Liver (tissue), 9 donors: ENCODE measurements around the gene CTSC. TPM values are rescaled to one million over a fixed set of nuclear protein-coding genes. Genes with fewer than 3 reads are reported as not detected.

Source experiments
- DNase-seq: peaks from one replicate; pipeline ENCODE4 v3.0.0-alpha.2; 2017; ENCODE audit warnings: low spot score
- H3K27ac ChIP-seq, 2 donors: one replicate each; pipeline ENCODE4 v1.7.0; 2013; ENCODE audit warnings: inconsistent platforms in 2 of 2, low read length in 2 of 2, control low read depth in 1 of 2, low read depth in 1 of 2, mild to moderate bottlenecking in 1 of 2
- H3K27me3 ChIP-seq, 4 donors: one replicate each; pipeline versions ENCODE4 v1.6.1 to v1.7.0; 2013; ENCODE audit warnings: low read length in 3 of 4, inconsistent platforms in 1 of 4, mild to moderate bottlenecking in 1 of 4, moderate library complexity in 1 of 4; ENCODE audit not compliant: control insufficient read depth in 4 of 4, insufficient read depth in 4 of 4
- H3K36me3 ChIP-seq, 4 donors: one replicate each; pipeline versions ENCODE4 v1.6.1 to v1.7.0; 2013; ENCODE audit warnings: low read length in 3 of 4, mild to moderate bottlenecking in 3 of 4, low read depth in 1 of 4, moderate library complexity in 1 of 4; ENCODE audit not compliant: control insufficient read depth in 4 of 4, insufficient read depth in 3 of 4
- H3K4me1 ChIP-seq, 4 donors: one replicate each; pipeline versions ENCODE4 v1.6.1 to v1.7.0; 2013; ENCODE audit warnings: low read length in 3 of 4, mild to moderate bottlenecking in 3 of 4, moderate library complexity in 1 of 4; ENCODE audit not compliant: control insufficient read depth in 4 of 4, insufficient read depth in 4 of 4
- H3K4me3 ChIP-seq, 3 donors: one replicate each; pipeline versions ENCODE4 v1.6.1 to v1.7.0; 2013; ENCODE audit warnings: low read length in 3 of 3, control low read depth in 1 of 3, low read depth in 1 of 3, mild to moderate bottlenecking in 1 of 3
- H3K9ac ChIP-seq, 2 donors: one replicate each; pipeline ENCODE4 v1.7.0; 2013; ENCODE audit warnings: low read length in 2 of 2, mild to moderate bottlenecking in 2 of 2, moderate library complexity in 2 of 2, control low read depth in 1 of 2, low read depth in 1 of 2
- H3K9me3 ChIP-seq, 4 donors: one replicate each; pipeline versions ENCODE4 v1.6.1 to v1.7.0; 2013; ENCODE audit warnings: low read length in 3 of 4; ENCODE audit not compliant: control insufficient read depth in 4 of 4
- ATF3 ChIP-seq: IDR thresholded peaks from 2 replicates; pipeline ENCODE4 v1.6.1; 2016; ENCODE audit warnings: antibody characterized with exemption
- CTCF ChIP-seq: fragments of 150-350 bp; IDR thresholded peaks from 2 replicates; pipeline ENCODE4 v1.5.1; 2017; ENCODE audit warnings: improper control_type of control experiment, low read depth, low read length; ENCODE audit not compliant: missing input control
- EGR1 ChIP-seq, 2 donors: IDR thresholded peaks; 2 replicates each; pipeline ENCODE4 v1.6.1; 2016 to 2018; ENCODE audit warnings: antibody characterized with exemption in 2 of 2, low read depth in 2 of 2
- FOXA1 ChIP-seq: IDR thresholded peaks from 2 replicates; pipeline ENCODE4 v1.6.1; 2016; ENCODE audit warnings: antibody characterized with exemption
- FOXA2 ChIP-seq: IDR thresholded peaks from 2 replicates; pipeline ENCODE4 v1.6.1; 2016; ENCODE audit warnings: antibody characterized with exemption
- GABPA ChIP-seq, 2 donors: IDR thresholded peaks in 1 of 2; conservative IDR thresholded peaks in 1 of 2; 2 replicates each; pipeline ENCODE4 v1.6.1; 2016; ENCODE audit warnings: antibody characterized with exemption in 2 of 2, mild to moderate bottlenecking in 1 of 2, moderate library complexity in 1 of 2
- HNF4A ChIP-seq, 2 donors: conservative IDR thresholded peaks; 2 replicates each; pipeline ENCODE4 v1.6.1; 2016; ENCODE audit warnings: antibody characterized with exemption in 2 of 2, mild to moderate bottlenecking in 2 of 2
- JUND ChIP-seq, 2 donors: IDR thresholded peaks; 2 replicates each; pipeline ENCODE4 v1.6.1; 2016; ENCODE audit warnings: antibody characterized with exemption in 2 of 2
- RAD21 ChIP-seq, 2 donors: IDR thresholded peaks; 2 replicates each; pipeline ENCODE4 v1.6.1; 2016; ENCODE audit warnings: antibody characterized with exemption in 2 of 2, mild to moderate bottlenecking in 2 of 2
- RXRA ChIP-seq, 2 donors: IDR thresholded peaks; 2 replicates each; pipeline ENCODE4 v1.6.1; 2017 to 2018; ENCODE audit warnings: antibody characterized with exemption in 2 of 2, mild to moderate bottlenecking in 1 of 2
- SP1 ChIP-seq: IDR thresholded peaks from 2 replicates; pipeline ENCODE4 v1.6.1; 2018; ENCODE audit warnings: antibody characterized with exemption, mild to moderate bottlenecking
- WGBS: extraction: QIAGEN DNeasy Blood & Tissue Kit; methylation state at CpG from one replicate; pipeline ENCODE4 v1.1.7; 2013; 5-methylcytosine and 5-hydroxymethylcytosine counted together
- polyA plus RNA-seq, 2 donors: library from polyadenylated mRNA; stranded (reverse) in 1 of 2; unstranded in 1 of 2; fragments of 200-250 nt in 1 of 2; fragments of >200 nt in 1 of 2; fragmentation: Nextera tagmentation in 1 of 2; extraction: Ambion mirVana in 1 of 2; gene quantifications; one replicate each; pipeline versions ENCODE4 v1.2.1 to v1.2.3, GENCODE V29; 2013 to 2015
- total RNA-seq, 2 donors: library from RNA; depleted of rRNA; stranded (reverse); fragments of >200 nt; gene quantifications; one replicate each; pipeline ENCODE4 v1.2.3, GENCODE V29; 2014
- TF ChIP-seq, protein P1 (sequence below): IDR thresholded peaks from 2 replicates; pipeline ENCODE4 v1.6.1; 2016; ENCODE audit warnings: antibody characterized with exemption, mild to moderate bottlenecking
- TF ChIP-seq, protein P2 (sequence below): IDR thresholded peaks from 2 replicates; pipeline ENCODE4 v1.6.1; 2016; ENCODE audit warnings: antibody characterized with exemption
- donor health status: healthy.
- donor health status: healthy.
- donor health status: healthy.
- donor health status: healthy.
- donor health status: healthy.

The CTSC gene
- total and polyA plus RNA-seq, 4 donors: 22.4 to 68.7 (median 31.3) TPM

GRCh38 chr11:88310246-88310645 lies 27.3 kb downstream of the CTSC start:
- TF ChIP-seq CTCF (no peak), FOXA1 (no peak), RXRA (IDR thresholded peaks at IDR 0.05) (no peak), JUND (IDR thresholded peaks at IDR 0.05) (no peak), EGR1 (IDR thresholded peaks at IDR 0.05; ENCODE audit: low read depth in 2 of 2) (no peak), ATF3 (no peak), HNF4A (conservative IDR thresholded peaks at IDR 0.05) (no peak)
- Histone ChIP-seq H3K4me3 (no peak overlapping the region), H3K27me3 (no peaks in the 10 kb centered on the region), H3K27ac (no peak overlapping the region), H3K9me3 (no peaks in the 10 kb centered on the region), H3K36me3 (peaks cover 0 to 3% (median 0%) of the 10 kb centered on the region in 4 donors), H3K9ac (no peak overlapping the region), H3K4me1 (no peaks in the 10 kb centered on the region)
- no peak for DNase-seq
- 52% methylated on average over 1 of the region's 1 CpG for WGBS

DNA sequence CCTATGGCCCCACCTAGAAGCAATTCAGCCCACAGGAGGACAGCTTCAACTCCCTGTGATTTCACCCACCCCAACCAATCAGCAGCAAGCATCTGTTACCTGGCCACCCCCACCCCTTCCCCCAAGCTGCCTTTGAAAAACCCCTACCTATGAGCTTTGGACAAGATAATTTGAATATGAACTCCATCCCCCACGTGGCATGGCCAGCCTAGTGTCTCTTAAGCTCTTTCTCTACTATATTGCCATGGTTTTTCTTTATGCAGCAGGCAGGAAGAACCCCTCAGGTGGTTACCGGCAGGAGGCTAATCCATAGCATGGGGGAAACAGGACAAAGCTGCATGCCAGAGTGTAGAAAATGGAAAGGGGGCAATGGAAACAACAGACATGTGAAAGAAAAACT lies 29.0 kb downstream of the CTSC start:
- TF ChIP-seq SP1 (no peak), RXRA (IDR thresholded peaks at IDR 0.05) (no peak), GABPA (IDR thresholded peaks at IDR 0.05 in 1 of 2, conservative IDR thresholded peaks at IDR 0.05 in 1 of 2) (no peak), FOXA1 (no peak), FOXA2 (no peak), ATF3 (no peak), CTCF (no peak), RAD21 (IDR thresholded peaks at IDR 0.05) (no peak), HNF4A (conservative IDR thresholded peaks at IDR 0.05) (no peak)
- TF ChIP-seq, protein P1, sequence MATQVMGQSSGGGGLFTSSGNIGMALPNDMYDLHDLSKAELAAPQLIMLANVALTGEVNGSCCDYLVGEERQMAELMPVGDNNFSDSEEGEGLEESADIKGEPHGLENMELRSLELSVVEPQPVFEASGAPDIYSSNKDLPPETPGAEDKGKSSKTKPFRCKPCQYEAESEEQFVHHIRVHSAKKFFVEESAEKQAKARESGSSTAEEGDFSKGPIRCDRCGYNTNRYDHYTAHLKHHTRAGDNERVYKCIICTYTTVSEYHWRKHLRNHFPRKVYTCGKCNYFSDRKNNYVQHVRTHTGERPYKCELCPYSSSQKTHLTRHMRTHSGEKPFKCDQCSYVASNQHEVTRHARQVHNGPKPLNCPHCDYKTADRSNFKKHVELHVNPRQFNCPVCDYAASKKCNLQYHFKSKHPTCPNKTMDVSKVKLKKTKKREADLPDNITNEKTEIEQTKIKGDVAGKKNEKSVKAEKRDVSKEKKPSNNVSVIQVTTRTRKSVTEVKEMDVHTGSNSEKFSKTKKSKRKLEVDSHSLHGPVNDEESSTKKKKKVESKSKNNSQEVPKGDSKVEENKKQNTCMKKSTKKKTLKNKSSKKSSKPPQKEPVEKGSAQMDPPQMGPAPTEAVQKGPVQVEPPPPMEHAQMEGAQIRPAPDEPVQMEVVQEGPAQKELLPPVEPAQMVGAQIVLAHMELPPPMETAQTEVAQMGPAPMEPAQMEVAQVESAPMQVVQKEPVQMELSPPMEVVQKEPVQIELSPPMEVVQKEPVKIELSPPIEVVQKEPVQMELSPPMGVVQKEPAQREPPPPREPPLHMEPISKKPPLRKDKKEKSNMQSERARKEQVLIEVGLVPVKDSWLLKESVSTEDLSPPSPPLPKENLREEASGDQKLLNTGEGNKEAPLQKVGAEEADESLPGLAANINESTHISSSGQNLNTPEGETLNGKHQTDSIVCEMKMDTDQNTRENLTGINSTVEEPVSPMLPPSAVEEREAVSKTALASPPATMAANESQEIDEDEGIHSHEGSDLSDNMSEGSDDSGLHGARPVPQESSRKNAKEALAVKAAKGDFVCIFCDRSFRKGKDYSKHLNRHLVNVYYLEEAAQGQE: no peak
- TF ChIP-seq, protein P2, sequence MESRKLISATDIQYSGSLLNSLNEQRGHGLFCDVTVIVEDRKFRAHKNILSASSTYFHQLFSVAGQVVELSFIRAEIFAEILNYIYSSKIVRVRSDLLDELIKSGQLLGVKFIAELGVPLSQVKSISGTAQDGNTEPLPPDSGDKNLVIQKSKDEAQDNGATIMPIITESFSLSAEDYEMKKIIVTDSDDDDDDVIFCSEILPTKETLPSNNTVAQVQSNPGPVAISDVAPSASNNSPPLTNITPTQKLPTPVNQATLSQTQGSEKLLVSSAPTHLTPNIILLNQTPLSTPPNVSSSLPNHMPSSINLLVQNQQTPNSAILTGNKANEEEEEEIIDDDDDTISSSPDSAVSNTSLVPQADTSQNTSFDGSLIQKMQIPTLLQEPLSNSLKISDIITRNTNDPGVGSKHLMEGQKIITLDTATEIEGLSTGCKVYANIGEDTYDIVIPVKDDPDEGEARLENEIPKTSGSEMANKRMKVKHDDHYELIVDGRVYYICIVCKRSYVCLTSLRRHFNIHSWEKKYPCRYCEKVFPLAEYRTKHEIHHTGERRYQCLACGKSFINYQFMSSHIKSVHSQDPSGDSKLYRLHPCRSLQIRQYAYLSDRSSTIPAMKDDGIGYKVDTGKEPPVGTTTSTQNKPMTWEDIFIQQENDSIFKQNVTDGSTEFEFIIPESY: no peak
- no peak for DNase-seq
- Histone ChIP-seq H3K9me3 (no peaks in the 10 kb centered on the region), H3K4me1 (no peaks in the 10 kb centered on the region), H3K9ac (no peak overlapping the region), H3K4me3 (no peak overlapping the region), H3K36me3 (peaks cover 0 to 6% (median 0%) of the 10 kb centered on the region in 4 donors), H3K27me3 (no peaks in the 10 kb centered on the region), H3K27ac (no peak overlapping the region)
- 75% methylated on average over 2 of the region's 2 CpGs for WGBS
